Smooth muscle cell (in vitro differentiated cells): ENCODE results near the gene SOST. TPM values are rescaled to one million over a fixed set of nuclear protein-coding genes. Genes with fewer than 3 reads are reported as not detected.
A peak's percentile ranks its signal among the peaks of the same experiment; 100 is the strongest.

Experiments
- DNase-seq: peaks from one replicate; lab custom pipeline; 2025; ENCODE audit not compliant: unreplicated experiment; lab: John Stamatoyannopoulos, UW
- H2AFZ ChIP-seq: fragments of 200-600 bp; sonication (generic); 2 replicates; pipeline ENCODE4 v1.6.0; 2016; ENCODE audit warnings: antibody characterized with exemption, low read depth, mild to moderate bottlenecking
- H3F3A ChIP-seq: fragments of 200-600 bp; sonication (generic); 2 replicates; pipeline ENCODE4 v1.6.0; 2017; ENCODE audit warnings: antibody characterized with exemption, low read depth
- H3K27ac ChIP-seq: fragments of 200-600 bp; sonication (generic); 2 replicates; pipeline ENCODE4 v1.5.1; 2016; ENCODE audit warnings: low read depth, mild to moderate bottlenecking
- H3K27me3 ChIP-seq: fragments of 200-600 bp; sonication (generic); 2 replicates; pipeline ENCODE4 v1.6.1; 2016; ENCODE audit warnings: low read depth, mild to moderate bottlenecking
- H3K36me3 ChIP-seq: fragments of 200-600 bp; sonication (generic); 2 replicates; pipeline ENCODE4 v1.5.1; 2016; ENCODE audit warnings: low read depth
- H3K4me1 ChIP-seq: fragments of 200-600 bp; sonication (generic); 2 replicates; pipeline ENCODE4 v1.5.1; 2016; ENCODE audit warnings: low read depth
- H3K4me2 ChIP-seq: fragments of 200-600 bp; sonication (generic); 2 replicates; pipeline ENCODE4 v1.6.0; 2016; ENCODE audit warnings: mild to moderate bottlenecking
- H3K4me3 ChIP-seq: fragments of 200-600 bp; sonication (generic); 2 replicates; pipeline ENCODE4 v1.5.1; 2016; ENCODE audit warnings: mild to moderate bottlenecking
- H3K79me2 ChIP-seq: fragments of 200-600 bp; sonication (generic); 2 replicates; pipeline ENCODE4 v1.6.0; 2016; ENCODE audit warnings: low read depth, mild to moderate bottlenecking
- H3K9ac ChIP-seq: fragments of 200-600 bp; sonication (generic); 2 replicates; pipeline ENCODE4 v1.6.0; 2016; ENCODE audit warnings: low read depth
- H3K9me3 ChIP-seq: fragments of 200-600 bp; sonication (generic); replicated peaks from 2 replicates; pipeline ENCODE4 v1.5.1; 2016; ENCODE audit warnings: low read depth
- H4K20me1 ChIP-seq: fragments of 200-600 bp; sonication (generic); 2 replicates; pipeline ENCODE4 v1.6.0; 2016; ENCODE audit warnings: low read depth
- CTCF ChIP-seq: fragments of 200-600 bp; sonication (generic); IDR thresholded peaks from 2 replicates; pipeline ENCODE4 v1.5.1; 2017; ENCODE audit warnings: borderline replicate concordance, mild to moderate bottlenecking, antibody characterized with exemption; ENCODE audit not compliant: insufficient read depth, poor library complexity, severe bottlenecking
- WGBS: methylation state at CpG from one replicate; pipeline ENCODE4 v1.1.7; 2016; ENCODE audit warnings: low lambda C conversion rate; 5-methylcytosine and 5-hydroxymethylcytosine counted together
- polyA plus RNA-seq: library from polyadenylated mRNA; unstranded; fragments of >200 nt; fragmentation: Nextera tagmentation; extraction: Ambion mirVana; gene quantifications from 2 replicates; pipeline ENCODE4 v1.2.1, GENCODE V29; 2016
- total RNA-seq: library from RNA; depleted of rRNA; stranded (reverse); fragments of >200 nt; gene quantifications from 2 replicates; pipeline ENCODE4 v1.2.3, GENCODE V29; 2014

The SOST gene
- total and polyA plus RNA-seq, 2 experiments from 2014 or later, result not detected

- WGBS, result 90% methylated on average over 8 of the region's 8 CpGs
Observed at GRCh38 chr17:43757171-43757660, 1.4 kb downstream of the SOST start.

GRCh38 chr17:43756201-43756600 lies 2.4 kb downstream of the SOST start:
- TF ChIP-seq CTCF, result no peak
- H3F3A ChIP-seq, result no peaks in the 10 kb centered on the region
- no peaks in the 10 kb centered on the region for H4K20me1 ChIP-seq
- 87% methylated on average over 6 of the region's 6 CpGs for WGBS
- H3K4me2 ChIP-seq, result no peak overlapping the region
- no peak overlapping the region for H3K9ac ChIP-seq
- no peaks in the 10 kb centered on the region for H3K79me2 ChIP-seq
- H2AFZ ChIP-seq, result no peak overlapping the region
- H3K27me3 ChIP-seq, result peaks cover 34% of the 10 kb centered on the region
- DNase-seq, result no peak
- no peaks in the 10 kb centered on the region for H3K36me3 ChIP-seq
- H3K4me1 ChIP-seq, result no peaks in the 10 kb centered on the region
- H3K27ac ChIP-seq, result no peak overlapping the region
- H3K9me3 ChIP-seq, result no peaks in the 10 kb centered on the region
- H3K4me3 ChIP-seq, result no peak overlapping the region

More at GRCh38 chr17:43757171-43757660, 1.4 kb downstream of the SOST start:
- Histone ChIP-seq H3F3A (no peaks in the 10 kb centered on the region), H4K20me1 (no peaks in the 10 kb centered on the region), H3K9me3 (no peaks in the 10 kb centered on the region), H3K9ac (no peak overlapping the region), H3K36me3 (no peaks in the 10 kb centered on the region), H3K4me3 (no peak overlapping the region), H3K4me2 (no peak overlapping the region), H3K27me3 (peaks cover 34% of the 10 kb centered on the region), H2AFZ (no peak overlapping the region), H3K27ac (no peak overlapping the region), H3K4me1 (no peaks in the 10 kb centered on the region), H3K79me2 (no peaks in the 10 kb centered on the region)
- TF ChIP-seq CTCF, result no peak
- DNase-seq, result no peak

GRCh38 chr17:43755389-43755875 lies 3.2 kb downstream of the SOST start:
- peak overlapping the region; percentile 34 for H3K4me3 ChIP-seq
- WGBS, result 21% methylated on average over 60 of the region's 60 CpGs
- H3K27ac ChIP-seq, result no peak overlapping the region
- no peaks in the 10 kb centered on the region for H3K4me1 ChIP-seq
- H3K36me3 ChIP-seq, result no peaks in the 10 kb centered on the region
- H4K20me1 ChIP-seq, result no peaks in the 10 kb centered on the region
- H3K27me3 ChIP-seq, result peaks cover 34% of the 10 kb centered on the region
- no peaks in the 10 kb centered on the region for H3F3A ChIP-seq
- H3K9me3 ChIP-seq, result no peaks in the 10 kb centered on the region
- H3K79me2 ChIP-seq, result no peaks in the 10 kb centered on the region
- H2AFZ ChIP-seq, result no peak overlapping the region
- no peak for DNase-seq
- H3K4me2 ChIP-seq, result peak overlapping the region; percentile 84
- no peak for TF ChIP-seq CTCF
- H3K9ac ChIP-seq, result no peak overlapping the region

- H3K4me3 ChIP-seq, result peak overlapping the region; percentile 34
- H3K4me1 ChIP-seq, result no peaks in the 10 kb centered on the region
- peak overlapping the region; percentile 84 for H3K4me2 ChIP-seq
- H3K27ac ChIP-seq, result no peak overlapping the region
- 68% methylated on average over 10 of the region's 21 CpGs for whole genome bisulfite sequencing
- H2AFZ ChIP-seq, result no peak overlapping the region
- no peaks in the 10 kb centered on the region for H3K36me3 ChIP-seq
- no peaks in the 10 kb centered on the region for H4K20me1 ChIP-seq
- no peaks in the 10 kb centered on the region for H3K9me3 ChIP-seq
- no peak for DNase-seq
- no peaks in the 10 kb centered on the region for H3F3A ChIP-seq
- no peaks in the 10 kb centered on the region for H3K79me2 ChIP-seq
- H3K9ac ChIP-seq, result no peak overlapping the region
- H3K27me3 ChIP-seq, result peaks cover 34% of the 10 kb centered on the region
- TF ChIP-seq CTCF, result no peak
Observed at GRCh38 chr17:43754947-43755346, 3.6 kb downstream of the SOST start.
